Stimulated activated naive CD4-positive, alpha-beta T cell (primary cell): Measurements from ENCODE around the gene KRTAP10-7.
"Not testable (repeated sequence)": the region's sequence is repeated elsewhere in the genome, so short reads cannot be mapped to it uniquely, and the experiment has no call there.

Experiments used
- DNase-seq, 6 experiments: peaks; one replicate each; lab custom pipeline; 2025; lab: John Stamatoyannopoulos, UW

Gene KRTAP10-7

GRCh38 chr21:44590897-44591800 lies 9.2 kb upstream of the KRTAP10-7 start:
- DNase-seq: not testable (repeated sequence)

DNA sequence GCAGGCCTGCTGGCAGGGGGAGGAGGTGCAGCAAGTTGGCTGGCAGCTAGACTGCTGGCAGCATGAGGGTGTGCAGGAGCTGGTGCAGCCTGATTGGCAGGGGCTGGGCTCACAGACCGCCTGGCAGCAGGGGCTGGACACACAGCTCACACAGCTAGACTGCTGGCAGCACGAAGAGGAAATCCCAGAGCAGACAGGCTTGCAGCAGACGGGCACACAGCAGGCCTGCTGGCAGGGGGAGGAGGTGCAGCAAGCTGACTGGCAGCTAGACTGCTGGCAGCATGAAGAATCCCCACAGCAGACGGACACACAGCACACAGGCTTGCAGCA lies 8.6 kb upstream of the KRTAP10-7 start:
- DNase-seq: not testable (repeated sequence)

- DNase-seq: no peak
These were observed 7.7 kb upstream of the KRTAP10-7 start, which contains the start of gene KRTAP10-6 for GRCh38 chr21:44592446-44593311. KRTAP10-6 (minus strand) TSS chr21:44592505; CDS start chr21:44592484, 21 bp downstream.

DNA sequence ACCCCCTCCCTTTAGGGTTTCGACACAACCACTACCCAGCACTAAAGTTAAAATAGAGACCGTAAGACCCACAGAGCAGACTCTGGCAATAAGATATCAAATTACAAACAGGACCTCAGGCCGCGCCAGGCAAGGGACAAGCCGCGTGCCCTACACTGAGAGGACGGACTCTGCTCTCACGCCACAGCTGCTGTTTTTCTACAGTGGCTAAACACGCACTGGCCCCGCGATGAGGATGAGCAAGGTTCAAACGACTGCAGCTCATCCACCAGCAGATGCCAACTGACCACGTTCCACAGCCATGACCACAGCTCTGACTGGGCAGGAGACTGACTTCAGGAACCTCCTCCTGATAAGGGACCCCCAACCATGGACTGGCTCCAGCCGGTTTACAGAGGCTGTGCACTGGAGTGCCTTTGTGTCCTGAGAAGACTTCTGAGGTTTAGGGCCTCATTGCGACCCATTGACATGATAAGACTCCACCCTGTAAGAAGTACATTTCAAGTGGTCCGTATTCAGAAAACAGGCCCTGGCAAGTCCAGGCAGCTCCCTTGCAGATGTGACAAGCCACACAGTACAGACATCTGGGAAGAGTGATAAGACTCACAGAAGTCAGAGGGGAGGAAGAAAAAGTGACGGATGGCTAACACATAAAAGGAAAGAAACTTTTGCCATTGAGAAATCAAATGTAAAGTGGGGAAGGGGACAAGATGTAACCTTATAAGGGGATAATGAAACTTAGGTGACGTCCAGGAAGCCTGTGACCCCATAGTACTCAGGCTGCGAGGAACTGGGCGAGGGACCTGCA lies 6.6 kb upstream of the KRTAP10-7 start:
- no peak for DNase-seq

DNA sequence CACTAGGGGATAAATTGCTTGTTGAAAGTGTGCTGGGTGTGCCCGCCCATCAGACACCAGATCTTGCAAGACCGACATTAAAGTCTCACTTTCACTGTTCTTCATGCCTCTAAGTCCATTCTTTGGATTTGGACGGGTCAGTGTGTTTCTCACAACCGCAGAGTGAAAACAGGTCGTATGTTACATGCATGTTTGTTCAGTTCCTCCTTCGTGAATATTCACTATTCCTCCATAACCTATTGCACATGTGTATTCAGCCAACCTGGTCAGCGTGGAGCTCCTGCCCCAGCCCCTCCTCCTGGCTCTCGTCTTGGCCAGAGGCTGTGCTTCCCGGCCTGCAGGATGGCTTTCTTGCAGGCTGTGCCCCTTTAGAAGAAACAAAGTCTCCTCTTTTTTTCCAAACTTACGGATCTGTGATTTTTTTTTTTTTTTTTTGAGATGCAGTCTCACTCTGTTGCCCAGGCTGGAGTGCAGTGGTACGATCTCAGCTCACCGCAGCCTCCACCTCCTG lies 5.9 kb upstream of the KRTAP10-7 start:
- DNase-seq: no peak

DNA sequence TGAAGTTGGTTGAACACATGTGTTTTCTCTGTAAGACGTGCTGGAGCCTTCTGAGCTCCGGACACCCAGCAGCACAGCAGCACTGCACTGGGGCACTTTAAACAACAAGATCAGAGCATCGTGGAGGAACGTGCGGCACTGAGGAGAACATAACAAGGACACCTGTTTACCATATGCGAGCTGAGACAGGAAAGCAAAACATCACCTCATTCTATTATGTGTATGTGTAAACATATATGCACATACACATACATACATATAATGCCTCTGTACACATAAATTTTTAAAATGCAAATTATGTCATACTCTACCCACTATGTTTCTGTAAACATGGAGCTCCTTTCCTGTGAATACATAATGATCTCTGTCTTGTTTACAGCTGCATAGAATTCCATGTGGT lies 4.9 kb upstream of the KRTAP10-7 start:
- no peak for DNase-seq

DNA sequence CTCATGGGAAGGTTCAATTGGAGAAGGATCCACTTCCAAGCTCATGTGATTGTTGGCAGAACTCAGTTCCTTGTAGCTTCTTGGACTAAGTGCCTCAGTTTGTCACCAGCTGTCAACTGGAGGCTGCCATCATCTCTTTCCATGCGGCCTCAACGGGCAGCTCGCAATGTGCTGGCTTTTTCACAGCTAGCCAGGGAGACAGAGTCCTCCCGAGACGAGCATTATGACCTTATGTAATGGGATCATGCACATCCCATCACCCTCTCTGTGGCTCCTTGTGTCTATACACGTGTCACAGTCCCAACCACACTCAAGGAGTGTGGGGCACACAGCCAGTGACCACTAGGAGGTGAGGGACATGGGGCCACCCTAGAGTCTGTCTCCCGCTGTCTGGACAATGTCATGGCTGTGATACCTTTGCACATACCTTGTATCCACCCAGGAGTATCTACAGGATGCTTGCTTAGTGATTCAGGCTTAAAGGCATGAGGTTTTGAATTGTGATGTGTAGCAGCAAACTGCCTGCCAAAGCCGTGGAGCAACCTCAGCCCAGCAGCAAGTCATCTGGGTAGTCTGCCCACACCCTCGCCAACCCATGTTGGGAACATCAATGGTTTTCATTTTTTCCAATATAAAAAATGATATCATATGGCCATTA lies 4.2 kb upstream of the KRTAP10-7 start:
- no peak for DNase-seq

DNA sequence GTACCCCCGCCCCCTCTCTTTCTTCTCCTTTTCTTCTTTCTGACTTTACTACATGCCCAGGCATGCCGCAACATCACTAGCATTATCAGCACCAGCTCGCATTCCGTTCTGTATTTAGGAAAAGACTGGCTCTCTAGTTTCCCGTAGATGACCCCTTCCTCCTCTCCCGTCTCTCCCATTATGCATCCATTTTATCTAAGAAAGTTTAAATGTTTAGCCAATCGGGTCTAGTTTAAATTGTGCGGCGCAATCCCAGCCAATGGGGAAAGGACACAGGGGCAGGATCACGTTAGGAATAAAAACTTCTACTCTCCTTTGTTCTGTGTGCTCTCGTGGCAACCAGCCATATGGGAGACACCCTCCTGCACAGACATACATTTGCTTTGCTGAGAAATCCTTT lies 2.3 kb upstream of the KRTAP10-7 start:
- DNase-seq: no peak

DNA sequence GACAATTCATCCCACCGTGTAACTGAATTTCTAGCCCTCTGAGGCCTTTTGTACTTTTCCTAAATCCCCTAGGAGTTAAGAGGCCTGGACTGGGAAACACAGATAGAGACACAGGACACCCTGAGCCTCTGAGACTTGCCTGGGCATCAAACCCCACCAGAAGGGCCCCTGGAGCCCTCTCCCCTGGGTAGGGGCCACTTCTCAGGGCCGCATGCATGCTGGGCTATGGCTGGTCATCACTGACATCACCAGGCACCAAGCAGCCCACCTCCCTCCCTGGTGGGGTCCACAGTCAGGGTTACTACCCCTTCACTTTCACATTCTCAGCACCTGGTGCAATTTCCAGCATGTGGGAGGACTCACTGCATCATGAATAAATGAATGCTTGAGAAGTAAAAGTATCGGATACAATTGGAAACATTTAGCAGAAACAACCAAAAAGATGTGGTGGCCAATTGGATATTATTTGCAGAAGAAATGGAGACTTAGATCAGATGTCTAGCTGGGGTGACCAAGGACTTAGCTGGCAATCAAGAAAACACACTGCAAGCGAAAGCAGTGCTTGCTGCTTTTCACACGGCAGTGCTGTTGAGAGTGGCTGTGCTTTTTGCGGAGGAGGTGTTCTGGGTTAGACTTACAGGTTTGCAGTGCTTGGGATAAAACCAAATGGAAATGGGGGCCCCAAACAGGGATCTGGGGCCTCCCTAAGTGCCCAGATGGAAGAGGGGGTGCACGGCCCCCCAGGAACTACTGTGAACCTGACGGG lies 950 bp upstream of the KRTAP10-7 start:
- no peak for DNase-seq

GRCh38 chr21:44601091-44601490 lies 694 bp downstream of the KRTAP10-7 start:
- not testable (repeated sequence) for DNase-seq

DNA sequence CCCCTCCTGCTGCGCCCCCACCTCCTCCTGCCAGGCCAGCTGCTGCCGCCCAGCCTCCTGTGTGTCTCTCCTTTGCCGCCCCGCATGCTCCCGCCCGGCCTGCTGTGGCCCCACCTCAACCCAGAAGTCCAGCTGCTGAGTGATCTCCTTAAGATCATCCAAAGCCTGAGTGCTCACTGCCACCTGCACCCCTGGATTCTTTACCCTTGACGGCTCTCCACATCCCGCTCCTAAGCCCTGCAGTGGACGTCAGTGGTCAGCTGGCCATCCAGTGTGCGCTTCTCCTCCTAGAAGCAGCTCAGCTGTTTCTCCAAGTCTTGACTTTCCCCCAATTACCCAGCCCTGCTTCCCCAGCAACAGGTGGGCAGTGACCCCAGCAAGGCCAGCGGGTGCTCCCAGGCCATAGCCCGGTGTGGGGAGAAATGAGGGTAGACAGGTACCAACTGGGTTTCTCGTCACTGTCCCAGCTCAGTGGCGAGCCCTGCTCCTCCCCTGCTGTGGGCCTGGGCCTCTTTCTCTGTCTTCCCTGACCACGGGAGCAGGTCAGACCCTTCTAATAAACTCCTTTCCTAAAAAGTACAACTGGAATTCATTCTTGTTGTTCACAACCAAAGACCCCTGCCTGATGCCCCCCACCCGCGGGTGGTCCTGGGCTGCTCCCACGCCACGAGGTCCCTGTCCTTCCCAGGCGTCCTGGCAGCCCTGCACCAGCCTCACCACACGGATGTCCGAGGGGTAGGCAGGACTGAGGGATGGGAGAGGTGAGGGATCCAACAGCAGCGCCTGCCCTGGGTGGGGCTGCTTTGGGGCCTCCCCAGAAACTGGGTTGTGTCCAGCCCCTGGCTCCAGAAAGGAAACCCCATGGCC lies 1.4 kb downstream of the KRTAP10-7 start:
- no peak for DNase-seq

DNA sequence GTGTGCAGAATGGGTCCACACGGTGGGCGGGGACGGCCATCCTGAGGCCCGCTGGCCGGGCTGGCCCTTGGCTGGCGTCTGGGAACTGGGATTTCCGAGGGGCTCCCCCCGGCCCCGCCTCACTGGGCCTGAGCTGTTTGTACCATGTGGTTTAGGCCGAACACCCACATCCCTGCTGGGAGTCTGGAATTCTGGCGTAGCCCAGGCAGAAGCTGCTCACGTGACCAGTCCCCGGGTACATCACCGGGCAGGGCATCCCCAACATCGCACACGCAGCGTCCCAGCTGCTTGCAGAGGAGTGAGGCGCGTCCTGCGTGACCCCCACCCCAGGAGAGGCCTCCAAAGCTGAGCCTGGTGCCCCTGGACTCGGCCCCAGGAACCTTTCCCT lies 2.1 kb downstream of the KRTAP10-7 start:
- DNase-seq: no peak

DNA sequence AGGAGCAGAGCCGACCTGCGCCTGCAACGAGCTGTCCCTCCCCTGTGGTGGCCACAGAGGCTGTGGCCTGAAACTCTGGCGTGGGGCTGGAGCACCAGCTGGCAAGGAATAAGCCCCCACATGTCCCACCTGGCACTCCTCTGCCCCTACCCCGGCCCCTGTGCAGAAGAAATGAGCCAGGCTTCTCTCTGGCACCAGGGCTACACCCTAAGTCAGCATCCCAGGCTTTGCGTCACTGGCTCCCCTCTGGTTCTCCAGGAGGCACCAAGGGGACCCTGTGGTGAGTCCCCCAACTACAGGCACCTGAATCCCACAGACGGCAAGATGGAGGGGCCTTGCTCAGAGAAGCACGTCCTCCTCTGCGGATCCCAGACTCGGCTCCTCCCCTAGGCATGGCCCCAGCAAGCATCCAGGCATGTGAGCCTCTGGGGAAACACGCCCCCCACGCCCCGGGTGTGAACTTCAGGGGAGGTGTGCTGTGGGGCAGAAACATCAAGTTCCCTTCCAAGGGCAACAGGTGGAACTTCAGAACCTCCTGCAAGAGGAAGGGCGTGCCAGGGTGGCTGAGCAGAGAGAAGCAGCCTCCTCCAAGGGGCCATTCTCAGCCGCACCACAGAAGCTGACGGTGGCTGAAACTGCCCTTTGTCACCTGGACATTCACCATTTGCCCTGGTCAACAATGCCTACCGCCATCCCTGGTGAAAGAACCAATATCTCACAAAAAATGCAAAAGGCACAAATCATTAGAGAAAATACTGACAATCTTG lies 2.9 kb downstream of the KRTAP10-7 start:
- no peak for DNase-seq

DNA sequence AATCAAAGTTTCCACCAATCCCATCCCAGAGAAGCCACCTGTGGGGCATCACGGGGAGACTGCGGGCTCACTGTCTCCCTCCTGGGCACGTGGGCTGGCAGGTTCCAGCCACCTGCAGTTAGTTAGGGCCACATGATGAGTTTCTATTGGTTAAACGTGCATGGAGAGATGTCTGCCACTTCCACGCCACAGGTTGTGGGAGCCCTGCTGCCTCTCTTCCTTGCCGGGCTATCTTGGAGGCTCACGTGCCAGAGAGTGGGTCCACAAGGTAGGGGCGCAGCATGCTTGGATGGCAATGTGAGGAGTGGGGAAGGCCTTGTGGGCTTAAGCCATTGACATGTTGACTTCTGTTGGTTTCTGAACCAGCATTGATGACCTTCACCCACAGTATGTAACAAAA lies 3.5 kb downstream of the KRTAP10-7 start:
- no peak for DNase-seq

DNA sequence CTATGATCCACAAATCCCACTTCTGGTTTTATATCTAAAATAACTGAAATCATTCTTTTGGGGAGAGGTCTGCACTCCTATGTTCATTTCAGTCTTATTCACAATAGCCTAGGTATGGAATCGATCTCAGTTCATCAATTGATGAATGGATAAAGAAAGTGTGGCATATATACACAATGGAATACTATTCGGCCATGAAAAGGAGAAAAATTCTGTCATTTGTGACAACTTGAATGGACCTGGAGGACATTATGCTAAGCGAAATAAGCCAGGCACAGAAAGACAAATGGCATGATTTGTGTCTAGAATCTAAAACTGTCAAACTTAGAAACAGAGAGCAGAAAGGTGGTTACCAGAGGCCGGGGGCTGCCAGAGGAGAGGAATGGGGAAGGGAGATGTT lies 6.1 kb downstream of the KRTAP10-7 start:
- DNase-seq: no peak

DNA sequence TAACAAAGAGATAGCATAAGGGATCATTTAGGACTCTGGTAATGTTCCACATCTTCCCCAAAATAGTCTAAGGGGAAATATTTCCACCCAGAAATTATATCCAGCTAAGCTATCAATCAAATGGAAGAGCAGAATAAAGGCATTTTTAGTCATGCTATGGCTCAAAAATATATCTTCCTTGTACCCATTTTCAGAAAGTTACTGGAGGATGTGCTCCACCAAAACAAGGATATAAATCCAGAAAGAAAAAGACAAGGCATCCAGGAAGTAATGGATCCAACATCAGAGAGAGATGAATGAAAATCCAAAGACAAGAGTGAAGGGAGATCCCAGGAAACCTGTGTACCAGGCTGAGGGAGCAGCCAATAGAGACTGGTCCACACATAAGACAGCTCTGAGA lies 8.8 kb downstream of the KRTAP10-7 start:
- DNase-seq: no peak

DNA sequence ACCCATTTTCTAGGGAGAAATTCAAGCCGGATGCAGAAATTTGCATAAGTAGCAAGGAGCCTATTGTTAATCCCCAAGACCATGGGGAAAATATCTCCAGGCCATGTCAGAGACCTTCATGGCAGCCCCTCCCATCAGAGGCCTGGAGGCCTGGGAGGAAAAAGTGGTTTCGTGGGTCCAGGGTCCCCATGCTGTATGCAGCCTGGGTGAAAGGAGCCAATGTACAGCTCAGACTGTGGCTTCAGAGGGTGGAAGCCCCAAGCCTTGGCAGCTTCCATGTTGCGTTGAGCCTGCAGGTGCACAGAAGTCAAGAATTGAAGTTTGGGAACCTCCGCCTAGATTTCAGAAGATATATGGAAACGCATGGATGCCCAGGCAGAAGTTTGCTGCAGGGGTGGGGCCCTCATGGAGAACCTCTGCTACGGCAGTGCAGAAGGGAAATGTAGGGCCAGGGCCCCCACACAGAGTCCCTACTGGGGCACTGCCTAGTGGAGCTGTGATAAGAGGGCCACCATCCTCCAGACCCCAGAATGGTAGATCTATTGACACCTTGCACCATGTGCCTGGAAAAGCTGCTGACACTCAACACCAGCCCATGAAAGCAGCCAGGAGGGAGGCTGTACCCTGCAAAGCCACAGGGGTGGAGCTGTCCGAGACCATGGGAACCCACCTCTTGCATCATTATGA lies 9.9 kb downstream of the KRTAP10-7 start:
- not testable (repeated sequence) for DNase-seq

DNA sequence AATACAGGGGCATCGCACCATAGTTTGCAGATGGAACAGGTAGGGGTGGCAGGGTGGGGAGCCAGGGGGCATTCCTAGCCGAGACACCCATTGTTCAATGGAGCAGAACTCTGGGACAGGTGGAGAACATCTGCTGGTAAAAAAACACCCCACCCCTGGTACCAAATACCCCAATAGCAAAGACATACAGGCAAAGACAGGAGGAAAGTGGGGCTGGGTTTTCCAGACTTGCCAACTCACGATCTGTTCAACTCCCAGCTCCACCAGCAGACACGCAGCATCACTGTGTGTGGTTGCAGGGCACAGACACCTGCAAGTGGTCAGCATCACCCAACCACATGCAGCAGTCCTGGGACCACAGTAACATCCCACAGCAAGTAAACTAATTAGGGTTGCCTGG lies 11.2 kb downstream of the KRTAP10-7 start:
- DNase-seq: no peak
